NOMO-1 treated with dmso at 0.1 percent for 144 hours (cell line): ENCODE data around the gene NIPBL.
"Not testable (repeated sequence)": the region's sequence is repeated elsewhere in the genome, so short reads cannot be mapped to it uniquely, and the experiment has no call there.

Source experiments
- DNase-seq: peaks from one replicate; lab custom pipeline; 2025; ENCODE audit not compliant: unreplicated experiment; lab: John Stamatoyannopoulos, UW

NIPBL gene

DNA sequence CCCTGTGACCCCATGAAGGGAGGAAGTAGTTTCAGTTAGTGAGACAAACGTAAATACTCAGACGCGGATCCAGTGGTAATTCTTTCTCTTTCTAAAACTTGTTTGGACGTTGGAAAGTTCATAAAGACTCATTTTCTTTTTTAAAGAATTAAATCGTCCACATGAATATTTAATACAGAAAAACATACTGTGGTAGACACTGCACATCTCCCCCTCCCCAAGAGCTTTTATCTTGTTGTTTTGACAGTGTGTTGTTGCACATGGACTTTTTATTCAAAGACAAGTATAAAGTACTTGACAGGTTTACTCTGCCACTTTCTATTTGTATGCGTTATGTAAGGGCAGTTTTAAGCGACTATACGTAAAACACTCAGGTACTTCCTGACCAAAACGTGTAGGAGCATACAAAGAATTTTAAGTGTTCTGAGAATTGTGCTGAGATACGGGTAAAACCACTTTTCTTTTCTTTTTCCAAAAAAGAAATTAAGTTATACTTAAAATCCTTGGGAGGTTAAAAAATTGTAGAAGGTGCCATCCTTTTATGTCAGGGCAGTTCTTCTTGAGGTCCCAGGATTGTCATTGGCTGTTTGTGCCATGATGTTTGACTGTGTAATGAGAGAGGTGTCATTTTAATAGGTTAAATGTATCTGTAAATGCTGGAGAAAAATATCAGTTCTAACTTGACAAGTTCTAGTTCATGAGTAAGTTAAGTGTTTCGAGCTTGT is 1.3 kb downstream of the NIPBL start:
- no peak for DNase-seq

- no peak for DNase-seq
Measured at GRCh38 chr5:36878392-36879082, 2.0 kb downstream of the NIPBL start.

GRCh38 chr5:36879274-36880033 is 2.9 kb downstream of the NIPBL start:
- DNase-seq = no peak

- DNase-seq = no peak
Measured at GRCh38 chr5:36880761-36881160, 4.2 kb downstream of the NIPBL start.

DNA sequence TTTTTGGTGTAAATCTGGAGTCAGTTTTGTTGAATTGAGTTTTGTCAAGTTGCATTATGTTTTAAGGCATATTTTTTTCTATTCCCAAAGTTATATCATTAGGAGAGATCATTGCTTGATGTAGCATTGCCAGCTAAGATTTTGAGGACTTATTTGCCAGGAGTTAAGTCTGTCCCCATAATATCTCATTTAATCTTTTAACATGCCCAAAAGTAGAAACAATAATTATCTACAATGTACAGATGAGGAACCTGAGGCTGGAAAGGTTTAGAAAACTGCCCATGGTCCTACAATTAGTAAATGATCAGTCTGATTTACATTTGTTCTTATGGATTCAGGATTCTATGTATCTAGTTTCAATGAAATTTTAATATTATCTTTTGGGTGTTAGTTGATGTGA is 4.7 kb downstream of the NIPBL start:
- no peak for DNase-seq

- no peak for DNase-seq
Measured at GRCh38 chr5:36881807-36882206, 5.2 kb downstream of the NIPBL start.

DNA sequence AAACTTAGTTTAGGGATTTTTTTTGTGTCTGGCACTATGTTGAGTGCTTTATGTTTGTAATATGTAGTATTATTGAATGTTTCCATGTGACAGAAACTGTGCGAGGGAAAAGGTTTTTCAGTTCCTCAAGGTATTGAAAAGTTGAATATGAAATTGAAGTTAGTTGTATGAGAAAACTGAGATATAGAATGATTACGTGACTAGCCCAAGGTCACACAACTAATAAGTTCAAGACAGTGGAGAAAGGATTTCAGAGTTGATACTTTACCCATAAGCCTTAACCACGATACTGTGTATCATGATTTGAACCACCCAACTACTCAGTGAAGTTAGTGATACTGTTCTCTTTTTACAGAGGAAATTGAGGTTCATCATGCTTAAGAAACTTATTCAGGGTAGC is 5.7 kb downstream of the NIPBL start:
- no peak for DNase-seq

- no peak for DNase-seq
Measured at GRCh38 chr5:36883894-36884462, 7.4 kb downstream of the NIPBL start.

DNA sequence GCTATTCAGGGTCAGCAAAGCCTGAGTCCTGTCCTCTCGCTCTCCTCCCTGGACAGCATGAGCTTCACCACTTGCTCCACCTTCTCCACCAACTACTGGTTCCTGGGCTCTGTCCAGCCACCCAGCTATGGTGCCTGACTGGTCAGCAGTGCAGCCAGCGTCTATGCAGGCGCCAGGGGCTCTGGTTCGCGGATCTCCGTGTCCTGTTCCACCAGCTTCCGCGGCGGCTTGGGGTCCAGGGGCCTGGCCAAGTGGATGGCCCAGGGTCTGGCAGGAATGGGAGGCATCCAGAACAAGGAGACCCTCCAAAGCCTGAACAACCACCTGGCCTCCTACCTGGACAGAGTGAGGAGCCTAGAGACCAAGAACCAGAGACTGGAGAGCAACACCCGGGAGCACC is 8.6 kb downstream of the NIPBL start:
- no peak for DNase-seq

GRCh38 chr5:36885566-36886485 is 9.3 kb downstream of the NIPBL start:
- no peak for DNase-seq

- no peak for DNase-seq
Measured at GRCh38 chr5:36886791-36887190, 10.2 kb downstream of the NIPBL start.

GRCh38 chr5:36887532-36887931 is 11.0 kb downstream of the NIPBL start:
- DNase-seq = no peak

GRCh38 chr5:36888303-36888702 is 11.7 kb downstream of the NIPBL start:
- no peak for DNase-seq

DNA sequence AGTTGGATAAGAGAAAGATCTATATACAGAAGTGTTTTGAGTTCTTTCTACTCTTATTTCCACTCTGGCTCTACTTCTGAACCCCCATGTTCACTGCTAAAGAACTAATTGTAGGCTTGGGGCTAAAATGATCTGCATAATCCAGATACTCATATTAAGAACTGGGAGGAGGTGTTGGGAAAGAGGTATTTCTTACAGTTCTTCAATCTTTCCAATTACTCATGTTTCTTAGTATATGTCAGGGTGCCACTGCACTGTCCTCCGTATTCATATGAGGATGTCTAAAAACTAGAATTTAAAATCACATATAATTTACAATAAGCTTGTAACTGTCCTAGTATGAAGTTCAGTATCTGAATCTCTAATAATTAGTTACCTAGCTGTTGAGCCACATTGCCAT is 12.7 kb downstream of the NIPBL start:
- DNase-seq = no peak

- DNase-seq = no peak
Measured at GRCh38 chr5:36891266-36891665, 14.7 kb downstream of the NIPBL start.

DNA sequence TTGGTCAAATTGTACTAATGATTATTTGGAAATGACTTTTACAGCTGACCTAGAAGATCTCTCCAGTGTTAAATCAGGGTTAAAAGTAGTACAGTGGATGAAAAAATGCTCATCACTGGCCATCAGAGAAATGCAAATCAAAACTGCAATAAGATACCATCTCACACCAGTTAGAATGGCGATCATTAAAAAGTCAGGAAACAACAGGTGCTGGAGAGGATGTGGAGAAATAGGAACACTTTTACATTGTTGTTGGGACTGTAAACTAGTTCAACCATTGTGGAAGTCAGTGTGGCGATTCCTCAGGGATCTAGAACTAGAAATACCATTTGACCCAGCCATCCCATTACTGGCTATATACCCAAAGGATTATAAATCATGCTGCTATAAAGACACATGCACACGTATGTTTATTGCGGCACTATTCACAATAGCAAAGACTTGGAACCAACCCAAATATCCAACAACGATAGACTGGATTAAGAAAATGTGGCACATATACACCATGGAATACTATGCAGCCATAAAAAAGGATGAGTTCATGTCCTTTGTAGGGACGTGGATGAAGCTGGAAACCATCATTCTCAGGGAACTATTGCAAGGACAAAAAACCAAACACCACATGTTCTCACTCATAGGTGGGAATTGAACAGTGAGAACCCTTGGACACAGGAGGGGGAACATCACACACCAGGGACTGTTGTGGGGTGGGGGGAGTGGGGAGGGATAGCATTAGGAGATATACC is 15.7 kb downstream of the NIPBL start:
- not testable (repeated sequence) for DNase-seq

DNA sequence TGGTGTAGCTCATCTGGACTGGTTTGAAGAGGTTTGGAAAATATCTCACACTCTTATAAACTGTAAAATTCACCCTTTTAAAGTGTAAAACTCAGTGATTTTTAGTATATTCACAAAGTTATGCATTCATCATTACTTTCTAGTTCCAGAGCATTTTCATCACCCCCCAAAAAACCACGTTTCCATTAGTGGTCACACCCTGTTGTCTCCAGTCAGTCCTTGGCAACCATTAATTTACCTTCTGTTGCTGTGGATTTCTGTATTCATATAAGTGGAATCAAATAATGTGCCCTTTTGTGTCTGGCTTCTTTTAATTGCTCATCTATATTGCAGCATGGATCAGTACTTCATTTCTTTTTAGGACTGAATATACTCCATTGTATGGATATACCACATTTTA is 18.4 kb downstream of the NIPBL start:
- DNase-seq = no peak

GRCh38 chr5:36896476-36896875 is 19.9 kb downstream of the NIPBL start:
- DNase-seq = no peak

DNA sequence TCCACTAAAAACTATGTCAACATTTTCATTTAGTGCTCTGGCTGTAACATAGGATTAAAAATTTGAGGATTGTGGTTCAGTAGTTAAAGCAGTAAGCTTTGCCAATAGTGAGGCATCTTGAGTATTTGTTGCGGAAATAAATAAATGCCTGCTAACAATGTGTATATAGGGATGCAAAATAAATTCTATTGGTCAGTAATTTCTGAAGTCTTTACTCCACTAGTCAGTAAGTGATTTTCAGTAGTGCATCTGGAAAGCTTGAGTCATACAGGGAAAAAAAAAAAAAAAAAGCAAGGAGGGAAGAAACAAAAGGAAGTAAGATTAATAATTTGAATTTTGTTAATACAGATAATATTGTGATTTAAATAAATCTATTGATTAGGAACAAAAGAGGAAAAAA is 21.0 kb downstream of the NIPBL start:
- no peak for DNase-seq

DNA sequence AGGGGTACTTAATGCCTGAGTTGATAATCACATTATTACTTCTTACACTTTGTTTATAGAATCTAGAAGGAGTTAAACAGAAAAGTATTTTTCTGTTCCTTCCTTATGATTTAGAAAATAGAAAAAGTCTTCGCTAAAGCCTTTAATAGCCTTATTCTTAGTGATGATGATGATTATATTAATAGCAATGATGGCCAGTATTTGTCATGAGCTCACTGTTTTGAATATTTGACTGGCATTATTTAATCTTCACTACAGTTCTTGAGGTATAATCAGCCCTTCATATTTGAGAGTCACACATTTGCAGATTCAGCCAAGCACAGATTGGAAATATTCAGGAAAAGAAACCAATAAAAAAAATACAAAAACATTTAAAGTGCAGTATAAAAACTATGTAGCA is 23.3 kb downstream of the NIPBL start:
- DNase-seq = no peak
